OCI-LY7 (cell line): ENCODE measurements around the gene MUC6. TPM values are rescaled to one million over a fixed set of nuclear protein-coding genes. Genes with fewer than 3 reads are reported as not detected.

Experiments
- BruUV-seq: library from RNA; stranded (reverse); fragments of 400-500 nt; replicated peaks from 2 replicates; lab custom pipeline; 2021; lab: Mats Ljungman, UMichigan
- CTCF ChIA-PET: fragments of 300-600 bp; sonication (Branson Sonifier 250); formaldehyde crosslinking; loops from one replicate; lab custom pipeline; 2022; ENCODE audit warnings: antibody characterized with exemption; ENCODE audit not compliant: unreplicated experiment; lab: Charles Lee
- POLR2A ChIA-PET: fragments of 300-600 bp; sonication (Branson Sonifier 250); formaldehyde crosslinking; loops from one replicate; lab custom pipeline; 2022; ENCODE audit warnings: antibody characterized with exemption; lab: Charles Lee
- DNase-seq: peaks from one replicate; pipeline ENCODE4 v3.0.0-alpha.2; 2015; ENCODE audit warnings: low spot score
- H2AFZ ChIP-seq: fragments of 200-600 bp; sonication (generic), shearing (Covaris generic); 2 replicates; pipeline ENCODE4 v1.6.1; 2014; ENCODE audit warnings: mild to moderate bottlenecking, antibody characterized with exemption, low read length, moderate library complexity
- H3K27ac ChIP-seq: fragments of 200-600 bp; sonication (generic); 2 replicates; pipeline ENCODE4 v1.5.1; 2014; ENCODE audit warnings: mixed run types, low read depth, mild to moderate bottlenecking, moderate library complexity, low read length, inconsistent platforms; ENCODE audit not compliant: poor library complexity, severe bottlenecking
- H3K36me3 ChIP-seq: fragments of 200-600 bp; sonication (generic); 2 replicates; pipeline ENCODE4 v1.6.1; 2014; ENCODE audit warnings: mild to moderate bottlenecking, antibody characterized with exemption, low read length, moderate library complexity, mixed read lengths; ENCODE audit not compliant: insufficient read depth
- H3K4me1 ChIP-seq: fragments of 200-600 bp; sonication (generic); 2 replicates; pipeline ENCODE4 v1.5.1; 2014; ENCODE audit warnings: mild to moderate bottlenecking, low read length; ENCODE audit not compliant: insufficient read depth, poor library complexity, severe bottlenecking
- H3K4me2 ChIP-seq: fragments of 200-600 bp; sonication (generic); 2 replicates; pipeline ENCODE4 v1.6.1; 2014; ENCODE audit warnings: mild to moderate bottlenecking, low read length
- H3K4me3 ChIP-seq: fragments of 200-600 bp; sonication (generic); 2 replicates; pipeline ENCODE4 v1.5.1; 2014; ENCODE audit warnings: mild to moderate bottlenecking, low read depth, low read length; ENCODE audit not compliant: poor library complexity, severe bottlenecking
- H3K79me2 ChIP-seq: fragments of 200-600 bp; sonication (generic); 2 replicates; pipeline ENCODE4 v1.6.1; 2016; ENCODE audit warnings: low read depth, mild to moderate bottlenecking, low read length, moderate library complexity, mixed read lengths; ENCODE audit not compliant: insufficient read depth
- H3K9me2 ChIP-seq: fragments of 200-600 bp; sonication (generic); 2 replicates; pipeline ENCODE4 v1.6.1; 2016; ENCODE audit warnings: mild to moderate bottlenecking, low read length, mixed read lengths; ENCODE audit not compliant: insufficient read depth
- H3K9me3 ChIP-seq: fragments of 200-600 bp; sonication (generic); 2 replicates; pipeline ENCODE4 v1.6.1; 2014; ENCODE audit warnings: mild to moderate bottlenecking, mixed run types, low read length, mixed read lengths
- H4K20me1 ChIP-seq: fragments of 200-600 bp; sonication (generic); 2 replicates; pipeline ENCODE4 v1.6.1; 2014; ENCODE audit warnings: mild to moderate bottlenecking, antibody characterized with exemption, low read length, moderate library complexity, mixed read lengths; ENCODE audit not compliant: insufficient read depth
- EZH2phosphoT487 ChIP-seq: fragments of 200-600 bp; sonication (generic); IDR thresholded peaks from 2 replicates; pipeline ENCODE4 v1.6.1; 2018; ENCODE audit warnings: low read depth, borderline replicate concordance, mild to moderate bottlenecking, mixed run types, antibody characterized with exemption, low read length, moderate library complexity, mixed read lengths
- intact Hi-C: fragments of 100-400 bp; cut with micrococcal nuclease; formaldehyde crosslinking; loops from one replicate; pipeline ENCODE4 v1.10.0; 2022; ENCODE audit not compliant: unreplicated experiment
- total RNA-seq, 2 experiments: library from RNA; depleted of rRNA in 1 of 2; stranded (reverse); fragments of >200 nt in 1 of 2; shearing (Covaris generic) in 1 of 2; gene quantifications; 2 replicates each; pipeline ENCODE4 v1.2.3, GENCODE V29; 2014 to 2022
- TF ChIP-seq, protein P1 (sequence below): fragments of 200-600 bp; sonication (generic); conservative IDR thresholded peaks from 2 replicates; pipeline ENCODE4 v1.5.1; 2014; ENCODE audit warnings: mild to moderate bottlenecking, antibody characterized with exemption, low read length, moderate library complexity, mixed read lengths

The MUC6 gene
- total RNA-seq, 2 experiments from 2014 or later: not detected

GRCh38 chr11:1052133-1053011 is 15.9 kb upstream of the MUC6 start:
- ChIA-PET CTCF (interaction anchor here (0.5 to 0.9 kb wide), 2 partner anchors 30 to 204 kb away, joined by 3 to 4 read pairs; no protein-coding TSS in a partner anchor), POLR2A (no interaction called here)
- Histone ChIP-seq H3K36me3 (no peaks in the 10 kb centered on the region), H3K4me1 (no peaks in the 10 kb centered on the region), H2AFZ (no peak overlapping the region), H3K9me3 (no peaks in the 10 kb centered on the region), H4K20me1 (no peaks in the 10 kb centered on the region), H3K9me2 (no peaks in the 10 kb centered on the region), H3K4me2 (no peak overlapping the region), H3K4me3 (no peak overlapping the region), H3K79me2 (no peaks in the 10 kb centered on the region), H3K27ac (no peak overlapping the region)
- DNase-seq: no peak
- intact Hi-C loops: no loop called here
- BruUV-seq: no TSS peak
- no peak for TF ChIP-seq EZH2phosphoT487
- TF ChIP-seq, protein P1, sequence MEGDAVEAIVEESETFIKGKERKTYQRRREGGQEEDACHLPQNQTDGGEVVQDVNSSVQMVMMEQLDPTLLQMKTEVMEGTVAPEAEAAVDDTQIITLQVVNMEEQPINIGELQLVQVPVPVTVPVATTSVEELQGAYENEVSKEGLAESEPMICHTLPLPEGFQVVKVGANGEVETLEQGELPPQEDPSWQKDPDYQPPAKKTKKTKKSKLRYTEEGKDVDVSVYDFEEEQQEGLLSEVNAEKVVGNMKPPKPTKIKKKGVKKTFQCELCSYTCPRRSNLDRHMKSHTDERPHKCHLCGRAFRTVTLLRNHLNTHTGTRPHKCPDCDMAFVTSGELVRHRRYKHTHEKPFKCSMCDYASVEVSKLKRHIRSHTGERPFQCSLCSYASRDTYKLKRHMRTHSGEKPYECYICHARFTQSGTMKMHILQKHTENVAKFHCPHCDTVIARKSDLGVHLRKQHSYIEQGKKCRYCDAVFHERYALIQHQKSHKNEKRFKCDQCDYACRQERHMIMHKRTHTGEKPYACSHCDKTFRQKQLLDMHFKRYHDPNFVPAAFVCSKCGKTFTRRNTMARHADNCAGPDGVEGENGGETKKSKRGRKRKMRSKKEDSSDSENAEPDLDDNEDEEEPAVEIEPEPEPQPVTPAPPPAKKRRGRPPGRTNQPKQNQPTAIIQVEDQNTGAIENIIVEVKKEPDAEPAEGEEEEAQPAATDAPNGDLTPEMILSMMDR: no peak

GRCh38 chr11:1051356-1052132 is 15.0 kb upstream of the MUC6 start:
- CTCF ChIA-PET: interaction anchor here (0.9 kb wide), 1 partner anchor 203 kb away, joined by 3 read pairs; no protein-coding TSS in a partner anchor
- H3K4me1 ChIP-seq: no peaks in the 10 kb centered on the region
- H3K36me3 ChIP-seq: no peaks in the 10 kb centered on the region
- intact Hi-C loops: loop anchor here (1.0 kb wide), 2 partner anchors 126 to 203 kb away; partner anchors contain the start of gene AP2A2
- H3K79me2 ChIP-seq: no peaks in the 10 kb centered on the region
- peak overlapping the region; percentile 51; the same call in 1 of the 2 replicates for H2AFZ ChIP-seq
- TF ChIP-seq, protein P1: peak; percentile 46; the same call in 1 of the 2 replicates
- no peak for TF ChIP-seq EZH2phosphoT487
- no TSS peak for BruUV-seq
- no peak overlapping the region for H3K4me3 ChIP-seq
- no peak overlapping the region for H3K27ac ChIP-seq
- POLR2A ChIA-PET: no interaction called here
- H3K9me2 ChIP-seq: no peaks in the 10 kb centered on the region
- no peaks in the 10 kb centered on the region for H3K9me3 ChIP-seq
- no peaks in the 10 kb centered on the region for H4K20me1 ChIP-seq
- no peak overlapping the region for H3K4me2 ChIP-seq
- DNase-seq: no peak
